Endothelial cell of umbilical vein (primary cell): Measurements from ENCODE around the gene MSX2. TPM values are rescaled to one million over a fixed set of nuclear protein-coding genes. Genes with fewer than 3 reads are reported as not detected.

ENCODE experiments used
- BruUV-seq: library from RNA; stranded (reverse); fragments of 400-500 nt; replicated peaks from 2 replicates; lab custom pipeline; 2021; lab: Mats Ljungman, UMichigan
- CTCF ChIA-PET: fragments of 300-600, 350-600 bp; sonication (Branson Sonifier 250); formaldehyde crosslinking; loops from one replicate; lab custom pipeline; 2021; ENCODE audit warnings: antibody characterized with exemption, inconsistent platforms; lab: Charles Lee
- POLR2A ChIA-PET: fragments of 300-600, 350-600 bp; sonication (Branson Sonifier 250); formaldehyde crosslinking; loops from one replicate; lab custom pipeline; 2021; ENCODE audit warnings: antibody characterized with exemption, inconsistent platforms; lab: Charles Lee
- DNase-seq: peaks from one replicate; pipeline ENCODE4 v3.0.0-alpha.2; 2011; ENCODE audit warnings: low read depth, low spot score
- FAIRE-seq: peaks from 2 replicates; lab custom pipeline; 2011; peaks lifted over from hg19 to GRCh38; lab: Jason Lieb, UNC
- H2AFZ ChIP-seq: 2 replicates; pipeline ENCODE4 v1.6.0; 2012; ENCODE audit warnings: low read depth, low read length, control low read depth, inconsistent platforms
- H3K27ac ChIP-seq: 2 replicates; pipeline ENCODE4 v1.5.1; 2011; ENCODE audit warnings: low read depth, mild to moderate bottlenecking, control low read depth, low read length, moderate library complexity; ENCODE audit not compliant: insufficient read depth
- H3K27me3 ChIP-seq, 2 experiments: 2 replicates each; pipeline versions ENCODE4 v1.6.0 to v1.6.1; 2011; ENCODE audit warnings: low read length in 2 of 2, mixed read lengths in 1 of 2; ENCODE audit not compliant: control insufficient read depth in 2 of 2, insufficient read depth in 2 of 2
- H3K36me3 ChIP-seq, 2 experiments: 2 replicates in 1 of 2; 3 replicates in 1 of 2; pipeline ENCODE4 v1.5.1; 2011; ENCODE audit warnings: low read length in 2 of 2, mild to moderate bottlenecking in 1 of 2, moderate library complexity in 1 of 2; ENCODE audit not compliant: control insufficient read depth in 2 of 2, insufficient read depth in 2 of 2; ENCODE audit errors: extremely low read depth in 1 of 2
- H3K4me1 ChIP-seq: 3 replicates; pipeline ENCODE4 v1.5.1; 2011; ENCODE audit warnings: mild to moderate bottlenecking, low read length; ENCODE audit not compliant: control insufficient read depth, insufficient read depth; ENCODE audit errors: extremely low read depth
- H3K4me2 ChIP-seq: 2 replicates; pipeline ENCODE4 v1.6.1; 2011; ENCODE audit warnings: low read length, control low read depth, mixed read lengths; ENCODE audit not compliant: insufficient read depth
- H3K4me3 ChIP-seq, 3 experiments: fragments of 200-600 bp in 1 of 3; sonication (generic), shearing (Covaris generic) in 1 of 3; replicated peaks in 1 of 3; 2 replicates each; pipeline ENCODE4 v1.5.1; 2011 to 2016; ENCODE audit warnings: control low read depth in 3 of 3, low read length in 3 of 3, mild to moderate bottlenecking in 2 of 3, inconsistent platforms in 1 of 3, low read depth in 1 of 3, moderate library complexity in 1 of 3; ENCODE audit not compliant: insufficient read depth in 1 of 3
- H3K79me2 ChIP-seq: 2 replicates; pipeline ENCODE4 v1.6.0; 2012; ENCODE audit warnings: low read length, inconsistent platforms; ENCODE audit not compliant: control insufficient read depth, insufficient read depth
- H3K9ac ChIP-seq: replicated peaks from 2 replicates; pipeline ENCODE3; 2011; ENCODE audit warnings: low read length, control low read depth; ENCODE audit not compliant: insufficient read depth; ENCODE audit errors: extremely low read depth
- H3K9me1 ChIP-seq: replicated peaks from 3 replicates; pipeline ENCODE4 v1.6.0; 2011; ENCODE audit warnings: mild to moderate bottlenecking, low read length; ENCODE audit not compliant: control insufficient read depth, insufficient read depth; ENCODE audit errors: extremely low read depth
- H3K9me3 ChIP-seq: replicated peaks from 2 replicates; pipeline ENCODE4 v1.5.1; 2012; ENCODE audit warnings: low read length, inconsistent platforms; ENCODE audit not compliant: control insufficient read depth, insufficient read depth
- H4K20me1 ChIP-seq: replicated peaks from 2 replicates; pipeline ENCODE3; 2011; ENCODE audit warnings: mild to moderate bottlenecking, low read length; ENCODE audit not compliant: control insufficient read depth, insufficient read depth; ENCODE audit errors: extremely low read depth
- EZH2 ChIP-seq: IDR thresholded peaks from 2 replicates; pipeline ENCODE4 v1.6.1; 2012; ENCODE audit warnings: borderline replicate concordance, low read depth, mild to moderate bottlenecking, moderate library complexity, low read length, inconsistent platforms; ENCODE audit not compliant: severe bottlenecking
- FOS ChIP-seq: IDR thresholded peaks from 2 replicates; pipeline ENCODE4 v1.6.1; 2011; ENCODE audit warnings: mild to moderate bottlenecking, low read length, moderate library complexity, borderline replicate concordance; ENCODE audit not compliant: insufficient read depth
- JUN ChIP-seq: IDR thresholded peaks from 2 replicates; pipeline ENCODE4 v1.6.1; 2011; ENCODE audit warnings: borderline replicate concordance, low read depth; ENCODE audit not compliant: insufficient read length, insufficient read depth
- MYC ChIP-seq: IDR thresholded peaks from one replicate; pipeline ENCODE4 v1.6.1; 2011; ENCODE audit warnings: mild to moderate bottlenecking, low read depth, low read length
- POLR2A ChIP-seq: IDR thresholded peaks from 2 replicates; pipeline ENCODE4 v1.6.1; 2012; ENCODE audit warnings: low read depth, mild to moderate bottlenecking, control low read depth, low read length
- POLR2AphosphoS5 ChIP-seq: IDR thresholded peaks from 2 replicates; pipeline ENCODE4 v1.6.1; 2012; ENCODE audit warnings: low read depth, mild to moderate bottlenecking, control low read depth, low read length, moderate library complexity; ENCODE audit not compliant: insufficient read depth
- dilution Hi-C: fragments of 300-500 bp; cut with MboI; formaldehyde crosslinking; loops from one replicate; pipeline ENCODE4 v1.15.0; 2019; ENCODE audit warnings: low sequenced_read_pairs; ENCODE audit not compliant: extremely low pct_ligation_motif_present
- intact Hi-C: fragments of 100-400 bp; cut with micrococcal nuclease; formaldehyde crosslinking; loops from one replicate; pipeline ENCODE4 v1.10.0; 2022
- polyA plus RNA-seq, 4 experiments: library from polyadenylated mRNA; depleted of rRNA in 3 of 4; stranded (reverse) in 3 of 4; unstranded in 1 of 4; fragments of >200 nt; gene quantifications; 2 replicates each; pipeline versions ENCODE4 v1.2.1 to v1.2.3, GENCODE V29; 2011 to 2012; ENCODE audit warnings: missing spikeins in 1 of 4
- total RNA-seq: library from RNA; stranded (reverse); gene quantifications from 2 replicates; pipeline ENCODE4 v1.2.3, GENCODE V29; 2021
- TF ChIP-seq, protein P1 (sequence below), 2 donors: IDR thresholded peaks; 1 replicate in 1 of 2; 2 replicates in 1 of 2; pipeline ENCODE4 v1.5.1; 2011; ENCODE audit warnings: low read length in 2 of 2, mild to moderate bottlenecking in 2 of 2, moderate library complexity in 2 of 2, control low read depth in 1 of 2, inconsistent platforms in 1 of 2, low read depth in 1 of 2; ENCODE audit not compliant: insufficient read depth in 1 of 2; ENCODE audit errors: extremely low read depth in 1 of 2
- TF ChIP-seq, protein P2 (sequence below): IDR thresholded peaks from 2 replicates; pipeline ENCODE4 v1.6.1; 2011; ENCODE audit not compliant: insufficient read depth, insufficient read length

The MSX2 gene
- total and polyA plus RNA-seq, 2 donors (not counting 3 experiments of a cell fraction or from before 2014, with no cell fraction given): not detected

DNA sequence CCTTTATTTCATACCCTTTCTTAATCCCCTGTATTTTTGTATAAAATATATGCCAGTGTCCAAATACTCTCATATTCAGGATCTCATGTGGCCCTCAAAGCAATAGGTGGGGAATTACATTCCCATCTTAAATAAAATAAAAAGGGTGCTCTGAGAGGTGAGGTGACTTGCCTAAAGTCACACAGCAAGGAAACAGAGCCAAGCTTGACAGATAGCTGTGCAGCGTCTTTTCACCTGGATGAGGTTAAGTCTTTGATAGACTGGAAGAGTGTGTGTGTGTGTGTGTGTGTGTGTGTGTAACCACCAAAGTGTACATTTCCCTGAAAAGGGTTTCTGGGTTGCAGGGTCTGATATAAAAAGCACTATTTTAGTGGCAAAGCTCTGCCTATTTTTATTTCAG is 12.4 kb downstream of the MSX2 start:
- TF ChIP-seq, protein P1, sequence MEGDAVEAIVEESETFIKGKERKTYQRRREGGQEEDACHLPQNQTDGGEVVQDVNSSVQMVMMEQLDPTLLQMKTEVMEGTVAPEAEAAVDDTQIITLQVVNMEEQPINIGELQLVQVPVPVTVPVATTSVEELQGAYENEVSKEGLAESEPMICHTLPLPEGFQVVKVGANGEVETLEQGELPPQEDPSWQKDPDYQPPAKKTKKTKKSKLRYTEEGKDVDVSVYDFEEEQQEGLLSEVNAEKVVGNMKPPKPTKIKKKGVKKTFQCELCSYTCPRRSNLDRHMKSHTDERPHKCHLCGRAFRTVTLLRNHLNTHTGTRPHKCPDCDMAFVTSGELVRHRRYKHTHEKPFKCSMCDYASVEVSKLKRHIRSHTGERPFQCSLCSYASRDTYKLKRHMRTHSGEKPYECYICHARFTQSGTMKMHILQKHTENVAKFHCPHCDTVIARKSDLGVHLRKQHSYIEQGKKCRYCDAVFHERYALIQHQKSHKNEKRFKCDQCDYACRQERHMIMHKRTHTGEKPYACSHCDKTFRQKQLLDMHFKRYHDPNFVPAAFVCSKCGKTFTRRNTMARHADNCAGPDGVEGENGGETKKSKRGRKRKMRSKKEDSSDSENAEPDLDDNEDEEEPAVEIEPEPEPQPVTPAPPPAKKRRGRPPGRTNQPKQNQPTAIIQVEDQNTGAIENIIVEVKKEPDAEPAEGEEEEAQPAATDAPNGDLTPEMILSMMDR (IDR thresholded peaks at IDR 0.05; ENCODE audit: extremely low read depth in 1 of 2, insufficient read depth in 1 of 2, low read depth in 1 of 2, low read length in 2 of 2): no peak
- TF ChIP-seq MYC: no peak
- no peak for TF ChIP-seq EZH2
- TF ChIP-seq POLR2AphosphoS5: no peak
- TF ChIP-seq JUN: no peak
- TF ChIP-seq POLR2A: no peak
- peaks cover 14 to 36% of the 10 kb centered on the region in 2 experiments for H3K27me3 ChIP-seq
- H3K9ac ChIP-seq: no peak overlapping the region
- ChIA-PET POLR2A (no interaction called here), CTCF (no interaction called here)
- H3K36me3 ChIP-seq: no peaks in the 10 kb centered on the region
- H3K4me3 ChIP-seq: no peak overlapping the region
- H4K20me1 ChIP-seq: no peaks in the 10 kb centered on the region
- BruUV-seq: no TSS peak
- H3K9me1 ChIP-seq: no peaks in the 10 kb centered on the region
- H3K9me3 ChIP-seq: no peaks in the 10 kb centered on the region
- H3K27ac ChIP-seq: no peak overlapping the region
- dilution Hi-C loops: no loop called here
- FAIRE-seq: no peak
- H3K79me2 ChIP-seq: no peaks in the 10 kb centered on the region
- intact Hi-C loops: loop anchor here (1.0 kb wide), 1 partner anchor 317 kb away; no protein-coding TSS in a partner anchor
- H3K4me2 ChIP-seq: no peak overlapping the region
- no peaks in the 10 kb centered on the region for H3K4me1 ChIP-seq
- DNase-seq: no peak
- no peak overlapping the region for H2AFZ ChIP-seq

DNA sequence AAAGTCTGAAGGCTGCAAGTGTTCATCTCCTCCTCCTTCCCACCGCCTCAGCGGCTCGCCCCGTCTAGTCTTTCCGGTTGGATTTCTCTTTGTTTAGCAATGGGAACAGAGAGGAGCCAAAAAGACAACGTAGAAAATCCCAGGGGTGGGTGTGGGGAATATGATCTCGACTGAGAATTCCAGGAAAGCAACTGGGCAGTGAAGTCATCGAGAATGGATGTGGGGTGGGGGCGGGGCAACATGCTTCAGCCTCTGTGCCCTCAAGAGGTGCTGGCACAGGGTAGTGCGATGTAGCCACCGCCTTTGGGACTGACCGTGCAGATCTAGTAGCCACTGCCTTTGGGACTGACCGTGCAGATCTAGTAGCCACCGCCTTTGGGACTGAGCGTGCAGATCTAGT is 12.9 kb downstream of the MSX2 start:
- no TSS peak for BruUV-seq
- H3K9me3 ChIP-seq: no peaks in the 10 kb centered on the region
- no peak overlapping the region for H3K4me2 ChIP-seq
- ChIA-PET CTCF (no interaction called here), POLR2A (no interaction called here)
- no peak overlapping the region for H3K9ac ChIP-seq
- H3K36me3 ChIP-seq: no peaks in the 10 kb centered on the region
- dilution Hi-C loops: no loop called here
- DNase-seq (no peak), FAIRE-seq (no peak)
- peaks cover 10 to 31% of the 10 kb centered on the region in 2 experiments for H3K27me3 ChIP-seq
- TF ChIP-seq POLR2A (no peak), MYC (no peak), FOS (no peak), JUN (no peak)
- TF ChIP-seq, protein P1 (IDR thresholded peaks at IDR 0.05; ENCODE audit: extremely low read depth in 1 of 2, insufficient read depth in 1 of 2, low read depth in 1 of 2, low read length in 2 of 2): no peak
- TF ChIP-seq, protein P2, sequence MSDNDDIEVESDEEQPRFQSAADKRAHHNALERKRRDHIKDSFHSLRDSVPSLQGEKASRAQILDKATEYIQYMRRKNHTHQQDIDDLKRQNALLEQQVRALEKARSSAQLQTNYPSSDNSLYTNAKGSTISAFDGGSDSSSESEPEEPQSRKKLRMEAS: no peak
- H3K9me1 ChIP-seq: no peaks in the 10 kb centered on the region
- no peak overlapping the region for H2AFZ ChIP-seq
- intact Hi-C loops: no loop called here
- no peaks in the 10 kb centered on the region for H3K79me2 ChIP-seq
- no peak overlapping the region for H3K27ac ChIP-seq
- no peaks in the 10 kb centered on the region for H3K4me1 ChIP-seq
- H4K20me1 ChIP-seq: no peaks in the 10 kb centered on the region
- H3K4me3 ChIP-seq: no peak overlapping the region
